ENCODE results near the gene LNP1. TPM values are rescaled to one million over a fixed set of nuclear protein-coding genes. Genes with fewer than 3 reads are reported as not detected.
A peak's percentile ranks its signal among the peaks of the same experiment; 100 is the strongest.

The LNP1 gene
- total and polyA plus RNA-seq, 2 of the 8 experiments (the other 6 are each of a cell fraction or from before 2014, with no cell fraction given): 6.6 to 8.7 TPM

DNA sequence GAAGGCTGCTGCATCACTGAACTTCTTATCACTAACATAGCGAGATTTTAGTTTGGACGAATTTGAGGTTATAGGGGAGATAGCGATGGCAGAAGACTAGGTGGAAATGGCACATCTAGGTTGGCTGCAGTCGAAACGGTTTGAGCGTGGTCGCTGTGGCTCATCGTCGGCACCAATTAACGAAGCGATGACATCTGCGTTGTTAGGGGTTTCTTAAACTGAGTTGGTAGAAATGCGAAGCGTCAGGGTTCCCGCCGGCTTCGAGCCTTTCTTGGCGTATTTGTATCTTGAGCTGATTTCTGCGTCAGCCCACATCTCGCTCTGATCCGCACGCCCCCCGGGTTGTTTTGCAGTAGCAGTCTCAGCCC, 319 bp downstream of the LNP1 start:
- Histone ChIP-seq H3K4me1 (replicated peaks in 1 of 4; ENCODE audit: control insufficient read depth in 3 of 4, insufficient read depth in 4 of 4, low read length in 3 of 4) (peaks cover 0 to 3% (median under 1%) of the 10 kb centered on the region in 4 experiments; a peak in 2 of 7 replicates), H4K5ac (ENCODE audit: insufficient read length, low read depth, low read length) (peak overlapping the region; percentile 84), H2AK5ac (ENCODE audit: low read depth, low read length) (no peak overlapping the region; the same call in 1 of the 2 replicates), H3K36me3 (ENCODE audit: control insufficient read depth in 2 of 4, insufficient read depth in 4 of 4, low read length in 3 of 4) (no peaks in the 10 kb centered on the region; a peak in 1 of 8 replicates), H3K56ac (replicated peaks; ENCODE audit: insufficient read length, low read depth, low read length) (peak overlapping the region; percentile 32), H3K9ac (replicated peaks in 1 of 4; ENCODE audit: extremely low read depth in 1 of 4, low read depth in 3 of 4, low read length in 3 of 4) (peak overlapping the region; percentile 60 to 97 (median 94)), H2BK12ac (ENCODE audit: low read depth, low read length) (peak overlapping the region; percentile 18; the same call in 1 of the 2 replicates), H3K4me2 (ENCODE audit: insufficient read depth in 1 of 2, low read depth in 2 of 2, low read length in 2 of 2) (peak overlapping the region; percentile 91 to 92), H2AFZ (ENCODE audit: low read length) (peak overlapping the region; percentile 34; the same call in 1 of the 2 replicates), H3K27ac (ENCODE audit: low read depth, low read length) (peak overlapping the region; percentile 95), H3K23me2 (ENCODE audit: low read depth, low read length) (peaks cover 16% of the 10 kb centered on the region), H4K91ac (replicated peaks; ENCODE audit: insufficient read length, low read length) (peak overlapping the region; percentile 49), H3K9me3 (ENCODE audit: insufficient read depth in 2 of 2, low read depth in 1 of 2, low read length in 1 of 2) (no peaks in the 10 kb centered on the region), H2BK15ac (ENCODE audit: low read length) (no peak overlapping the region), H3K18ac (ENCODE audit: extremely low read depth, low read length) (peak overlapping the region; percentile 89), H3K14ac (ENCODE audit: insufficient read length) (no peak overlapping the region), H2BK5ac (ENCODE audit: low read depth, low read length) (peak overlapping the region; percentile 81), H3K79me1 (ENCODE audit: low read depth, low read length) (no peaks in the 10 kb centered on the region), H3K79me2 (ENCODE audit: control insufficient read depth in 1 of 2, insufficient read depth in 2 of 2, low read length in 2 of 2) (peaks cover 17 to 77% of the 10 kb centered on the region in 2 experiments), H2BK120ac (replicated peaks; ENCODE audit: low read depth, low read length) (no peak overlapping the region), H2BK20ac (ENCODE audit: low read length) (no peak overlapping the region), H4K8ac (ENCODE audit: extremely low read depth, insufficient read depth, low read length) (peak overlapping the region; percentile 81; the same call in 1 of the 2 replicates), H3K23ac (ENCODE audit: insufficient read length) (no peak overlapping the region), H3K27me3 (replicated peaks in 1 of 4; ENCODE audit: control insufficient read depth in 3 of 4, extremely low read depth in 1 of 4, insufficient read depth in 3 of 4, low read length in 3 of 4) (no peaks in the 10 kb centered on the region), H3K4me3 (ENCODE audit: extremely low read depth in 1 of 4, insufficient read depth in 2 of 4, low read depth in 3 of 4, low read length in 4 of 4) (peak overlapping the region; percentile 59 to 96 (median 84)), H3K4ac (replicated peaks; ENCODE audit: insufficient read length, low read depth, low read length) (no peak overlapping the region), H4K20me1 (replicated peaks in 1 of 2; ENCODE audit: control insufficient read depth in 1 of 2, insufficient read depth in 2 of 2, low read length in 2 of 2) (peaks cover 12% of the 10 kb centered on the region in 2 experiments)
- DNase-seq (ENCODE audit: low read depth in 1 of 2, low spot score in 2 of 2): no peak
- ChIA-PET CTCF (ENCODE audit: partially characterized antibody) (interaction anchor here (0.6 to 2.3 kb wide), 8 partner anchors 17 to 569 kb away, joined by 3 to 7 read pairs (median 4); no protein-coding TSS in a partner anchor), POLR2A (ENCODE audit: partially characterized antibody) (interaction anchor here (0.6 to 5.9 kb wide), 28 partner anchors 10 to 1175 kb away, joined by 3 to 58 read pairs (median 4); partner anchors contain the start of genes NIT2, TFG and TMEM45A)
- WGBS, 2 experiments (ENCODE audit: extremely low coverage in 1 of 2, insufficient coverage in 1 of 2, insufficient read length in 1 of 2, insufficient replicate concordance in 2 of 2, low coverage in 1 of 2, low lambda C conversion rate in 2 of 2, missing lambda C conversion rate in 1 of 2): 1% methylated on average over 23 of the region's 23 CpGs; no CpG with 5 or more reads in 1 of the 2 experiments
- no peak for FAIRE-seq
- TF ChIP-seq SAP30 (IDR thresholded peaks at IDR 0.05; ENCODE audit: insufficient read depth, insufficient replicate concordance, low read length) (peak; percentile 14), CEBPB (IDR thresholded peaks at IDR 0.05; ENCODE audit: low read depth, low read length) (no peak), SUZ12 (IDR thresholded peaks at IDR 0.05; ENCODE audit: low read length) (no peak), MAX (IDR thresholded peaks at IDR 0.05) (peak; percentile 4; the same call in 1 of the 2 replicates), SIX5 (IDR thresholded peaks at IDR 0.05; ENCODE audit: low read depth, low read length) (no peak)
